ENCODE results near the gene RHEBL1.

The RHEBL1 gene

DNA sequence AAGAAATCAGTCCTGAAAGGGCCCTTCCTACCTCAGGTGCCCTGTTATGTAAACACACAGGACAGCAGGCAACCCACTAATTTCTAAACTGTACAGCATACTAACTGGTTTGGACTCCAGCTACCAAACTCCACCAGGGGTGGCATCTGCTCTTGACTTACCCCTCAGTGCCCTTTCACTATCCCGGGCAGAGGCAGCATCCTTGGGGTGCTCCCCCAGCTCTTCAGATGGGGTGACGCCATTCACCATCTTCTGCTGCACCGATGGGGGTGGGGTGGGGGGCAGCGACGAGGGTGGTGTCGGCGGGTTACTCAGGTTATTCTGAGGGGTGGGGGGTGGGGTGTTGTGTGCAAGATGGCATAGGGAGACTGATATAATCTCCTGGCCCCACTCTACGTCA lies 39.7 kb downstream of the RHEBL1 start:
- no peaks in the 10 kb centered on the region for H3K9me3 ChIP-seq (ENCODE audit: control insufficient read depth in 5 of 5, low read length in 5 of 5)
- H3K9ac ChIP-seq (ENCODE audit: low read length in 5 of 5), result no peak overlapping the region
- H3K27me3 ChIP-seq (ENCODE audit: control insufficient read depth in 5 of 5, insufficient read depth in 4 of 5, low read length in 5 of 5), result no peaks in the 10 kb centered on the region
- no peak overlapping the region for H3K27ac ChIP-seq (ENCODE audit: low read depth, low read length)
- H3K4me1 ChIP-seq (ENCODE audit: control insufficient read depth in 5 of 5, insufficient read depth in 5 of 5, low read length in 5 of 5), result no peaks in the 10 kb centered on the region
- peaks cover 10 to 96% (median 91%) of the 10 kb centered on the region in 5 donors for H3K36me3 ChIP-seq (ENCODE audit: control insufficient read depth in 5 of 5, insufficient read depth in 5 of 5, low read length in 5 of 5)
- no peak overlapping the region for H3K4me3 ChIP-seq (ENCODE audit: low read depth in 1 of 5, low read length in 5 of 5)

DNA sequence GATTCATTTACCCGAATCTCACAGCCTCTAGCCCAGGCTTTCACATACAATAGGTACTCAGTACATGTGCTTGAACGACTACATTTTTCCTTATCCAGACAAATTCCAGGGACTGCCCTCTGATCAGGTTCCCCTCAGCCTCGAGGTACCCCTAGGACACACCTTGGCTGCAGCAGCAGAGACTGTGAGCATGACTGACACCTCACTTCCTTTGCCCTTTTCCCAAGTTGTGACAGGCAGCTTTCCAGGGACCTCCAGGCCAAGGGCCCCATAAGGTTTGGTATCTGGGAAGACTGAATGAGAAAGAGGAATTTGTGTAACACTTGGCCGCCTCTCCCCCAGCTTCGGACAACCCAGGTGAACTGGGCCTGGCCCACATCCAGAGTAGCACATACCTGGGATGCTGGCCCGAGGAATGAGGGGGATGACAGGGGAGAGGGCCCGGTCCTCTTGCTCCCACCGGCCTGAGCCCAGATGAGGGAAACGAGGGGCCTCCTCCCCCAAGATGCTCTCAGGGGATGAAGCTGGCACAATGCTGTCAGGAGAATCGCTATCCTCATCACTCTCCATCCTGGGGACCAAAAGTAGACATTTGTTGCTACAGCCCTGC lies 41.0 kb downstream of the RHEBL1 start:
- H3K27ac ChIP-seq (ENCODE audit: low read depth, low read length), result no peak overlapping the region
- no peak overlapping the region for H3K9ac ChIP-seq (ENCODE audit: low read length in 5 of 5)
- H3K36me3 ChIP-seq (ENCODE audit: control insufficient read depth in 5 of 5, insufficient read depth in 5 of 5, low read length in 5 of 5), result peaks cover 12 to 96% (median 91%) of the 10 kb centered on the region in 5 donors
- no peaks in the 10 kb centered on the region for H3K4me1 ChIP-seq (ENCODE audit: control insufficient read depth in 5 of 5, insufficient read depth in 5 of 5, low read length in 5 of 5)
- H3K4me3 ChIP-seq (ENCODE audit: low read depth in 1 of 5, low read length in 5 of 5), result no peak overlapping the region
- no peaks in the 10 kb centered on the region for H3K9me3 ChIP-seq (ENCODE audit: control insufficient read depth in 5 of 5, low read length in 5 of 5)
- no peaks in the 10 kb centered on the region for H3K27me3 ChIP-seq (ENCODE audit: control insufficient read depth in 5 of 5, insufficient read depth in 4 of 5, low read length in 5 of 5)

DNA sequence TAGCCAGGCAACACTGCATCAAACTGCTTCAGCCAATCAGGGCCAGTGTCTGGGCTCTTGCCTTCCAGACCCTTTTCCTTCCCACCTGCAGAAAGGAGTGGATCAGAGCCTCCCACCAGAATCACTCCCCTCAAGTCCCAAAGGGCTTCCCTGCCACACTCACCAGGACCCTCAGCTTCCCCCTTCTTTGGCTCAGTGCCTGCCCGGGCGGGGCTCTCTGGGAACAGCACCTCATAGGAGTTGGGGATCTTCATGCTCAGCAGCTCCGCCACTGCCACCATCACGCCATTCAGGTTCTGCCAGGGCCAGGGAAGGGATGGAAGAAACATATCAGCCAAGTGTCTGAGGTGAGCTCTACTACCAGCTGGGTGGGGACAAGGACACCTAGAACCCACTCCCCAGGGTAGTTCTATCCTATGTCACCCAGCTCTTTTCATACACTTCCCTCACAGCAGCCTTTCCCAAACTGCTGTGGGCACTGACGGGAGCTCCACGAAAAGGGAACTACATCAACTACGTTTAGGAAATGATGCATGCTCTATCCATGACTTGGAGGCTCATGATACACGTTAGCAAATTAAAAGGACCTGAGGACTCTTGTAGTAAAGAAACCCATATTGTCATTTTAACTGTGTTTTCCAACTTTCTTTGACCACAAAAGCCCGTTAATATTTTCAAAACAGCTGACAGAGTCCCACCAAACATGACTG lies 41.8 kb downstream of the RHEBL1 start:
- H3K27ac ChIP-seq (ENCODE audit: low read depth, low read length), result no peak overlapping the region
- H3K4me1 ChIP-seq (ENCODE audit: control insufficient read depth in 5 of 5, insufficient read depth in 5 of 5, low read length in 5 of 5), result no peaks in the 10 kb centered on the region
- H3K36me3 ChIP-seq (ENCODE audit: control insufficient read depth in 5 of 5, insufficient read depth in 5 of 5, low read length in 5 of 5), result peaks cover 12 to 96% (median 90%) of the 10 kb centered on the region in 5 donors
- no peaks in the 10 kb centered on the region for H3K27me3 ChIP-seq (ENCODE audit: control insufficient read depth in 5 of 5, insufficient read depth in 4 of 5, low read length in 5 of 5)
- no peak overlapping the region for H3K9ac ChIP-seq (ENCODE audit: low read length in 5 of 5)
- no peaks in the 10 kb centered on the region for H3K9me3 ChIP-seq (ENCODE audit: control insufficient read depth in 5 of 5, low read length in 5 of 5)
- H3K4me3 ChIP-seq (ENCODE audit: low read depth in 1 of 5, low read length in 5 of 5), result no peak overlapping the region

DNA sequence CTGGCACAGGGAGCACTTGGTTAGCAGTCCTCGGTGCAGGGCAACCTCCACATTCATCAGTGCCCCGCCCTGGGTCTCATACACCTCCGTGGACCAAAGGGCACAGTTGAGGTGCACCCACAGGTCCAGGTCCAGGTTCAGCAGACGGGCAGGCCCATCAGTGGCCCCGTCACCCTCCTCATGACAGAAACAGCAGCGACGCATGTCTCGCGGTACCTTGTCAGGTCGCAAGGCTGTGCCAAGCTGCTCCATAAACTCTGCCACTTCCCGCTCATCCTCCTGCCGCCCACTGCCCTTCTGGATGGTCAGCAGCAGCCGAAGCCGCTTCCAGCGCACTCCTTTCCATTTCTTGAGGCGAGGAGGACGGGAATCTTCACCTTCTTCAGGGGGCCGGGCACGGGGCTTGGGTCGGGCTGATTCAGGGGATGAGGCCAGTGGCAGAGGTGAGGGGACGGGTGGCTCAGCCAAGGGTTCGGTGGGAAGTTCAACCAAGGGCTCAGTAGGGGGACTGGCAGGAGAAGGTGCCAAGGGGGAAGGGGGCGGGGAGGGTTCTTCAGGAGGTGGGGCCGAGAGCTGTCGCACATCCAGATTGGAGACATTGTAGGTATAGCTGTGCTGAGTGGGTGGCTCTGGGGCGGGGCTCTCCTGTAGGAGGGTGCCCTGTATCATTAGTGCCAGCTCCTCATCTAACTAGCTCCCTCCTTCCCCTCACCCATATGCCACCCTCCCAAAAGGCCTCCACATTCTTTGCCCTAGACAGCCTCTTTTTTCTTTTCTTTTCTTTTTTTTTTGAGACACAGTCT lies 42.9 kb downstream of the RHEBL1 start:
- H3K9ac ChIP-seq (ENCODE audit: low read length in 5 of 5), result no peak overlapping the region
- no peaks in the 10 kb centered on the region for H3K9me3 ChIP-seq (ENCODE audit: control insufficient read depth in 5 of 5, low read length in 5 of 5)
- no peaks in the 10 kb centered on the region for H3K27me3 ChIP-seq (ENCODE audit: control insufficient read depth in 5 of 5, insufficient read depth in 4 of 5, low read length in 5 of 5)
- H3K4me1 ChIP-seq (ENCODE audit: control insufficient read depth in 5 of 5, insufficient read depth in 5 of 5, low read length in 5 of 5), result no peaks in the 10 kb centered on the region
- no peak overlapping the region for H3K27ac ChIP-seq (ENCODE audit: low read depth, low read length)
- H3K4me3 ChIP-seq (ENCODE audit: low read depth in 1 of 5, low read length in 5 of 5), result no peak overlapping the region
- peaks cover 12 to 96% (median 90%) of the 10 kb centered on the region in 5 donors for H3K36me3 ChIP-seq (ENCODE audit: control insufficient read depth in 5 of 5, insufficient read depth in 5 of 5, low read length in 5 of 5)

DNA sequence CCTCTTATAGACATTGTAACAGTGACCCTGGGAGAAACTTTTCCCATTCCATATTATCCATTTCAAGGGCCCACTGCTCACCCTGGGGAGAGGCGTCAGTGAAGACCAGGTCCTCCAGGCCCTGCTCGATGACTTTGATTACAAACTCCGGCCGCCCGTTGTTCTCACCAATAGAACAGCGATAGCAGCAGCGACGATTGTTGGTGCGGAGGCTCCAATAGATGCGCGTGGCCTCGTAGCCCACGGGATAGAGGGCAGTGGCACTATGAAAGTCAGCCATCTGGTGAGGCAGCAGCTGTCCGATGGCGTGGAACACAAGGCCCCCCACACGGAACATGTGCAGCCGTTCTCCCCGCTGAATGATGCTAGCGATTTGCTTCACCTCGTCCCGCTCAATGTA lies 43.7 kb downstream of the RHEBL1 start:
- Histone ChIP-seq H3K27ac (ENCODE audit: low read depth, low read length) (no peak overlapping the region), H3K36me3 (ENCODE audit: control insufficient read depth in 5 of 5, insufficient read depth in 5 of 5, low read length in 5 of 5) (peaks cover 12 to 95% (median 91%) of the 10 kb centered on the region in 5 donors), H3K27me3 (ENCODE audit: control insufficient read depth in 5 of 5, insufficient read depth in 4 of 5, low read length in 5 of 5) (no peaks in the 10 kb centered on the region), H3K9ac (ENCODE audit: low read length in 5 of 5) (no peak overlapping the region), H3K4me3 (ENCODE audit: low read depth in 1 of 5, low read length in 5 of 5) (no peak overlapping the region), H3K9me3 (ENCODE audit: control insufficient read depth in 5 of 5, low read length in 5 of 5) (no peaks in the 10 kb centered on the region), H3K4me1 (ENCODE audit: control insufficient read depth in 5 of 5, insufficient read depth in 5 of 5, low read length in 5 of 5) (no peaks in the 10 kb centered on the region)

DNA sequence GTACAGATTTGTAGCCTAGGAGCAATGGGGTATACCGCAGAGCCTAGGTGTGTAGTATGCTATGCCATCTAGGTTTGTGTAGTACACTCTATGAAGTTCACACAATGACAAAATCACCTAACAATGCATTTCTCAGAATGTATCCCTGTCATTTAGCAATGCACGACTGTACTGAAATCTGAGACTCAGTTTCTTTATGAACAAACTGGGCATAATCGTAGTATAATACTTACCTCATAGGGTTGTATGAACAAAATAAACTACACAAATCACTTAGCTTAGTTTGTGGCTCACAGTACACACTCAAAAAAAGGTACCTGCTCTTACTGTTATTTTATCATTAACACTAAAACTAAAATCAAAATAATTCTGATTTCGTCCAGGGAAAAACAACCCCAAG lies 44.3 kb downstream of the RHEBL1 start:
- no peaks in the 10 kb centered on the region for H3K9me3 ChIP-seq (ENCODE audit: control insufficient read depth in 5 of 5, low read length in 5 of 5)
- H3K4me1 ChIP-seq (ENCODE audit: control insufficient read depth in 5 of 5, insufficient read depth in 5 of 5, low read length in 5 of 5), result no peaks in the 10 kb centered on the region
- H3K27me3 ChIP-seq (ENCODE audit: control insufficient read depth in 5 of 5, insufficient read depth in 4 of 5, low read length in 5 of 5), result no peaks in the 10 kb centered on the region
- peaks cover 12 to 95% (median 88%) of the 10 kb centered on the region in 5 donors for H3K36me3 ChIP-seq (ENCODE audit: control insufficient read depth in 5 of 5, insufficient read depth in 5 of 5, low read length in 5 of 5)
- H3K9ac ChIP-seq (ENCODE audit: low read length in 5 of 5), result no peak overlapping the region
- no peak overlapping the region for H3K4me3 ChIP-seq (ENCODE audit: low read depth in 1 of 5, low read length in 5 of 5)
- H3K27ac ChIP-seq (ENCODE audit: low read depth, low read length), result no peak overlapping the region

DNA sequence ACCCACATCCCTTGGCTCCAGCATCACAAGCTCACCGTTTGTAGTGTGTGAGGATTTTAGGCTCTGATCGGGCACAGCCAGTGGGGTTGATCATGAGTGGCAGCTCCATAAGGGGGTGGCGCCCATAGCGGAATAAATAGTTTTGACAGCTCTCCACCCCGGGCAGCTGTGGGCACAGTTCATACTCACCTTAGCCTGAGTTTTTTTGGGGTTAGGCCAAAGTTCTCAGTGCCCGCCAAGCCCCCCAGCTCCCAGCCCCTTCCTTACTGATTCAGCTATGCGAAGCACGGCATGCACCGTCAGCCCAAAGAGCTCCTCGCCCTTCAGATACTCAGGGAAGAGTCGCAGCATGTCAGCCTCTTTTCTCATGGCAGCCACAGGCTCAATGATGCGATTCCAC lies 45.2 kb downstream of the RHEBL1 start:
- H3K4me3 ChIP-seq (ENCODE audit: low read depth in 1 of 5, low read length in 5 of 5), result no peak overlapping the region
- no peaks in the 10 kb centered on the region for H3K9me3 ChIP-seq (ENCODE audit: control insufficient read depth in 5 of 5, low read length in 5 of 5)
- peaks cover 12 to 88% (median 83%) of the 10 kb centered on the region in 5 donors for H3K36me3 ChIP-seq (ENCODE audit: control insufficient read depth in 5 of 5, insufficient read depth in 5 of 5, low read length in 5 of 5)
- peaks cover 0 to 3% (median under 1%) of the 10 kb centered on the region in 5 donors for H3K4me1 ChIP-seq (ENCODE audit: control insufficient read depth in 5 of 5, insufficient read depth in 5 of 5, low read length in 5 of 5)
- H3K27me3 ChIP-seq (ENCODE audit: control insufficient read depth in 5 of 5, insufficient read depth in 4 of 5, low read length in 5 of 5), result no peaks in the 10 kb centered on the region
- no peak overlapping the region for H3K27ac ChIP-seq (ENCODE audit: low read depth, low read length)
- no peak overlapping the region for H3K9ac ChIP-seq (ENCODE audit: low read length in 5 of 5)

DNA sequence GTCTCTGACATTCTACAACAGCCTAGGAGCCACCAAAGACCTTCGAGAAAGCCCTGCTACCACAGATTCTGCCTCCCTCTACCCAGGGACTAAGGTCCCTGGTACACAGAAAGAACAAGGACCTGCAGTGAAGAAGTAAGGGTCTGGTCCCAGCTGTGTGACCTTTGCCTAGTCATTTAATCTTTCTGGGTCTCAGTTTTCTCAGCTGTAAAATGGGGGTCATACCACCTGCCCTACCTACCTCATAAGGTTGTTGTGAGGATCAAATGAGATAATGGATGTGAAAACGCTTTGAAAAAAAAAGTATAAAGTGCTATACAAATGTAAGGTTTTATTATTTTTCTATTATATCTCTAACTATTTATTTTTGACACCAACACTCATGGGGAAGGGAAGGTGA lies 46.0 kb downstream of the RHEBL1 start:
- Histone ChIP-seq H3K4me1 (ENCODE audit: control insufficient read depth in 5 of 5, insufficient read depth in 5 of 5, low read length in 5 of 5) (peaks cover 0 to 9% (median 4%) of the 10 kb centered on the region in 5 donors), H3K4me3 (ENCODE audit: low read depth in 1 of 5, low read length in 5 of 5) (no peak overlapping the region), H3K27me3 (ENCODE audit: control insufficient read depth in 5 of 5, insufficient read depth in 4 of 5, low read length in 5 of 5) (no peaks in the 10 kb centered on the region), H3K9me3 (ENCODE audit: control insufficient read depth in 5 of 5, low read length in 5 of 5) (no peaks in the 10 kb centered on the region), H3K9ac (ENCODE audit: low read length in 5 of 5) (no peak overlapping the region), H3K36me3 (ENCODE audit: control insufficient read depth in 5 of 5, insufficient read depth in 5 of 5, low read length in 5 of 5) (peaks cover 12 to 82% (median 76%) of the 10 kb centered on the region in 5 donors), H3K27ac (ENCODE audit: low read depth, low read length) (no peak overlapping the region)

DNA sequence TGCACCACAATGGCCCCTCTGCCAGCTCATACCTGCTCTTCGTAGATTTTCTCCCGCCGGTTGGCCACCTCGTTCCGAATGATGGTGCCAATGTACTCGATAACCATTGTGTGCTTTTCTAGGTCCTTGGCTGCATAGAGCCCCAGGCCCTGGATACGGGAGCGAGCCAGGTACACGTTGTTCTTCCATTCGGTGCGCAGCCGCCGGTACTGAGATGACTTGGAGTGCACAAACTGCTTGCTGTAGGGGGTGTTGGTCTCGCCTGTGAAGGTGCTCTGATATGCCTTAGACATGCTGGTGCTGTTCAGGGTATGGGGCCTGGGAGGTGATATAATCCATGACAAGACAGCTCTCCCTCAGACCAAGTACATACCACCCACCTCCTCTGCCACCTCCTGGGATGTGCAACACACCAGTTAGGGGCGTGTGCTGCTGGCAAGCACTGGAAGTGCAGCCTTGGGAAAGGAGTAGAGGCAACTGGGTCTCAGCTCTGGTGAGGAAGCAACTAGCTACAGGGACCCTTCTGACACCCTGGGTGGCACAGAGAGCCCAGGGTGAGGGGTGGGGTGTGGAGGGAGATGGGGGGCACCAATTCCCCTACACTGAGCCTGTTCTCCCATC lies 47.1 kb downstream of the RHEBL1 start:
- Histone ChIP-seq H3K9me3 (ENCODE audit: control insufficient read depth in 5 of 5, low read length in 5 of 5) (no peaks in the 10 kb centered on the region), H3K4me1 (ENCODE audit: control insufficient read depth in 5 of 5, insufficient read depth in 5 of 5, low read length in 5 of 5) (peaks cover 0 to 14% (median 9%) of the 10 kb centered on the region in 5 donors), H3K27ac (ENCODE audit: low read depth, low read length) (no peak overlapping the region), H3K4me3 (ENCODE audit: low read depth in 1 of 5, low read length in 5 of 5) (no peak overlapping the region), H3K36me3 (ENCODE audit: control insufficient read depth in 5 of 5, insufficient read depth in 5 of 5, low read length in 5 of 5) (peaks cover 9 to 71% (median 64%) of the 10 kb centered on the region in 5 donors), H3K27me3 (ENCODE audit: control insufficient read depth in 5 of 5, insufficient read depth in 4 of 5, low read length in 5 of 5) (no peaks in the 10 kb centered on the region), H3K9ac (ENCODE audit: low read length in 5 of 5) (no peak overlapping the region)

Measured in subcutaneous abdominal adipose tissue (tissue), 5 donors.